H9 (cell line): ENCODE measurements around the gene PPP2R2B. TPM values are rescaled to one million over a fixed set of nuclear protein-coding genes. Genes with fewer than 3 reads are reported as not detected.

Experiments
- DNase-seq: peaks from one replicate; pipeline ENCODE4 v3.0.0-alpha.2; 2017
- H2AFZ ChIP-seq: one replicate; pipeline ENCODE4 v1.6.1; 2013; ENCODE audit warnings: mild to moderate bottlenecking, low read length, control low read depth, moderate library complexity
- H2AK5ac ChIP-seq: 2 replicates; pipeline ENCODE4 v1.6.1; 2013; ENCODE audit warnings: low read length, control low read depth, mixed read lengths; ENCODE audit not compliant: insufficient read length
- H2BK120ac ChIP-seq: one replicate; pipeline ENCODE4 v1.6.1; 2013; ENCODE audit warnings: low read depth, mild to moderate bottlenecking, low read length, control low read depth, inconsistent platforms; ENCODE audit not compliant: poor library complexity, severe bottlenecking
- H2BK12ac ChIP-seq: 2 replicates; pipeline ENCODE4 v1.6.1; 2013; ENCODE audit warnings: low read length, control low read depth, mixed read lengths, low read depth; ENCODE audit not compliant: insufficient read length
- H2BK15ac ChIP-seq: 2 replicates; pipeline ENCODE4 v1.6.1; 2013; ENCODE audit warnings: low read depth, low read length, control low read depth
- H2BK20ac ChIP-seq: one replicate; pipeline ENCODE4 v1.6.1; 2013; ENCODE audit warnings: low read depth, mild to moderate bottlenecking, low read length, control low read depth, inconsistent platforms; ENCODE audit not compliant: poor library complexity, severe bottlenecking
- H2BK5ac ChIP-seq: 2 replicates; pipeline ENCODE4 v1.6.1; 2013; ENCODE audit warnings: low read length, control low read depth, mixed read lengths; ENCODE audit not compliant: insufficient read length
- H3K14ac ChIP-seq: 2 replicates; pipeline ENCODE4 v1.6.1; 2013; ENCODE audit warnings: low read length, control low read depth; ENCODE audit not compliant: insufficient read depth
- H3K18ac ChIP-seq: 2 replicates; pipeline ENCODE4 v1.6.1; 2013; ENCODE audit warnings: low read depth, mild to moderate bottlenecking, mixed read lengths, low read length, control low read depth; ENCODE audit not compliant: insufficient read length
- H3K23ac ChIP-seq: 2 replicates; pipeline ENCODE4 v1.6.1; 2013; ENCODE audit warnings: low read length, control low read depth, mixed read lengths, low read depth; ENCODE audit not compliant: insufficient read length
- H3K23me2 ChIP-seq: 2 replicates; pipeline ENCODE4 v1.6.1; 2013; ENCODE audit warnings: low read depth, mild to moderate bottlenecking, mixed read lengths, low read length, control low read depth; ENCODE audit not compliant: insufficient read length, poor library complexity, severe bottlenecking
- H3K27ac ChIP-seq: 2 replicates; pipeline ENCODE4 v1.5.1; 2013; ENCODE audit warnings: low read length, control low read depth, mixed read lengths, low read depth; ENCODE audit not compliant: insufficient read length
- H3K27me3 ChIP-seq: 2 replicates; pipeline ENCODE4 v1.6.1; 2013; ENCODE audit warnings: low read length, control low read depth, inconsistent platforms; ENCODE audit not compliant: insufficient read depth
- H3K4ac ChIP-seq: 2 replicates; pipeline ENCODE4 v1.6.1; 2013; ENCODE audit warnings: low read depth, mild to moderate bottlenecking, control low read depth, inconsistent platforms, low read length, moderate library complexity
- H3K4me1 ChIP-seq: 2 replicates; pipeline ENCODE4 v1.6.1; 2013; ENCODE audit warnings: low read length, control low read depth, inconsistent platforms; ENCODE audit not compliant: insufficient read depth
- H3K4me2 ChIP-seq: 2 replicates; pipeline ENCODE4 v1.6.1; 2013; ENCODE audit warnings: low read length, control low read depth, mixed read lengths; ENCODE audit not compliant: insufficient read length, insufficient read depth
- H3K56ac ChIP-seq: 2 replicates; pipeline ENCODE4 v1.6.1; 2013; ENCODE audit warnings: low read depth, mild to moderate bottlenecking, mixed read lengths, low read length, control low read depth; ENCODE audit not compliant: insufficient read length
- H3K79me1 ChIP-seq: 2 replicates; pipeline ENCODE4 v1.6.1; 2013; ENCODE audit warnings: low read depth, mild to moderate bottlenecking, moderate library complexity, low read length, control low read depth, inconsistent platforms; ENCODE audit not compliant: insufficient read depth, poor library complexity, severe bottlenecking
- H3K79me2 ChIP-seq: 2 replicates; pipeline ENCODE4 v1.6.1; 2013; ENCODE audit warnings: low read length, control low read depth, inconsistent platforms; ENCODE audit not compliant: insufficient read depth
- H3K9ac ChIP-seq: 2 replicates; pipeline ENCODE4 v1.6.1; 2013; ENCODE audit warnings: low read length, control low read depth, mixed read lengths; ENCODE audit not compliant: insufficient read length; ENCODE audit errors: extremely low read depth
- H3K9me3 ChIP-seq: one replicate; pipeline ENCODE4 v1.6.1; 2013; ENCODE audit warnings: low read depth, low read length, inconsistent platforms; ENCODE audit not compliant: control insufficient read depth
- H3T11ph ChIP-seq: one replicate; pipeline ENCODE4 v1.6.1; 2013; ENCODE audit warnings: mild to moderate bottlenecking, low read length, control low read depth, inconsistent platforms
- H4K20me1 ChIP-seq: one replicate; pipeline ENCODE4 v1.6.1; 2013; ENCODE audit not compliant: control insufficient read depth, insufficient read length, insufficient read depth
- H4K5ac ChIP-seq: 2 replicates; pipeline ENCODE4 v1.6.1; 2013; ENCODE audit warnings: low read depth, mild to moderate bottlenecking, mixed read lengths, low read length, control low read depth; ENCODE audit not compliant: insufficient read length
- H4K8ac ChIP-seq: replicated peaks from 2 replicates; pipeline ENCODE4 v1.6.1; 2013; ENCODE audit warnings: low read length, control low read depth, mixed read lengths, low read depth; ENCODE audit not compliant: insufficient read length
- H4K91ac ChIP-seq: 2 replicates; pipeline ENCODE4 v1.6.1; 2013; ENCODE audit warnings: low read depth, mild to moderate bottlenecking, moderate library complexity, mixed read lengths, low read length, control low read depth; ENCODE audit not compliant: insufficient read length
- H3K27ac Mint-ChIP-seq, 3 experiments: 2 replicates in 2 of 3; 3 replicates in 1 of 3; pipeline ENCODE4 v1.8.0; 2020 to 2021; ENCODE audit warnings: mixed read lengths in 3 of 3, mild to moderate bottlenecking in 1 of 3, moderate library complexity in 1 of 3
- H3K27me3 Mint-ChIP-seq: 2 replicates; pipeline ENCODE4 v1.8.0; 2021; ENCODE audit warnings: low read depth, mild to moderate bottlenecking, moderate library complexity, mixed read lengths
- H3K36me3 Mint-ChIP-seq, 3 experiments: 2 replicates in 2 of 3; 3 replicates in 1 of 3; pipeline ENCODE4 v1.8.0; 2020 to 2021; ENCODE audit warnings: low read depth in 3 of 3, mixed read lengths in 3 of 3; ENCODE audit not compliant: insufficient read depth in 1 of 3
- H3K4me1 Mint-ChIP-seq, 2 experiments: 2 replicates each; pipeline ENCODE4 v1.8.0; 2020; ENCODE audit warnings: mixed read lengths in 2 of 2
- H3K4me3 Mint-ChIP-seq, 2 experiments: 2 replicates in 1 of 2; 3 replicates in 1 of 2; pipeline ENCODE4 v1.8.0; 2020 to 2021; ENCODE audit warnings: mild to moderate bottlenecking in 2 of 2, mixed read lengths in 2 of 2, moderate library complexity in 1 of 2
- H3K9me3 Mint-ChIP-seq, 2 experiments: 2 replicates in 1 of 2; 3 replicates in 1 of 2; pipeline ENCODE4 v1.8.0; 2020; ENCODE audit warnings: mild to moderate bottlenecking in 2 of 2, mixed read lengths in 2 of 2, moderate library complexity in 1 of 2
- CTCF ChIP-seq: fragments of 200-600 bp; sonication (generic); conservative IDR thresholded peaks from 3 replicates; pipeline ENCODE4 v1.8.0; 2021; ENCODE audit warnings: antibody characterized with exemption, mild to moderate bottlenecking
- WGBS: extraction: QIAGEN DNeasy Blood & Tissue Kit; methylation state at CpG from one replicate; pipeline ENCODE4 v1.1.7; 2013; ENCODE audit warnings: missing lambda C conversion rate, low lambda C conversion rate, mixed read lengths; ENCODE audit not compliant: insufficient read length; ENCODE audit errors: extremely low coverage; 5-methylcytosine and 5-hydroxymethylcytosine counted together
- total RNA-seq: library from RNA; stranded (reverse); gene quantifications from 2 replicates; pipeline ENCODE4 v1.2.1, GENCODE V29; 2021

The PPP2R2B gene
- total RNA-seq, 1 experiment from 2014 or later = 14.3 TPM

GRCh38 chr5:146793709-146794108 is 84.8 kb downstream of the PPP2R2B start:
- H3K79me1 ChIP-seq = no peaks in the 10 kb centered on the region
- no peaks in the 10 kb centered on the region for H3K27me3 ChIP-seq
- H2BK5ac ChIP-seq = no peak overlapping the region
- no peak overlapping the region for H3K56ac ChIP-seq
- H3K27ac Mint-ChIP-seq = no peak overlapping the region
- H2BK12ac ChIP-seq = no peak overlapping the region
- peaks cover 20% of the 10 kb centered on the region for H3K4me1 ChIP-seq
- H2BK120ac ChIP-seq = no peak overlapping the region
- no peak overlapping the region for H3K4me3 Mint-ChIP-seq
- WGBS = no CpG with 5 or more reads among the region's 1 CpG
- no peak overlapping the region for H3K27ac ChIP-seq
- no peaks in the 10 kb centered on the region for H3K9me3 ChIP-seq
- H4K8ac ChIP-seq = no peak overlapping the region
- H4K91ac ChIP-seq = no peak overlapping the region
- H2BK20ac ChIP-seq = no peak overlapping the region
- H3T11ph ChIP-seq = no peak overlapping the region
- no peak overlapping the region for H3K4me2 ChIP-seq
- no peaks in the 10 kb centered on the region for H3K9me3 Mint-ChIP-seq
- no peaks in the 10 kb centered on the region for H4K20me1 ChIP-seq
- H2BK15ac ChIP-seq = no peak overlapping the region
- DNase-seq = no peak
- H3K23ac ChIP-seq = no peak overlapping the region
- H3K9ac ChIP-seq = no peak overlapping the region
- no peaks in the 10 kb centered on the region for H3K79me2 ChIP-seq
- TF ChIP-seq CTCF = no peak
- no peak overlapping the region for H3K18ac ChIP-seq
- no peaks in the 10 kb centered on the region for H3K36me3 Mint-ChIP-seq
- H3K4ac ChIP-seq = no peak overlapping the region
- no peak overlapping the region for H2AFZ ChIP-seq
- no peak overlapping the region for H4K5ac ChIP-seq
- H3K4me1 Mint-ChIP-seq = peaks cover 73 to 74% of the 10 kb centered on the region in 2 experiments
- no peaks in the 10 kb centered on the region; the same call in 1 of the 2 replicates for H3K27me3 Mint-ChIP-seq
- H3K14ac ChIP-seq = no peak overlapping the region
- H3K23me2 ChIP-seq = peaks cover 2% of the 10 kb centered on the region
- H2AK5ac ChIP-seq = no peak overlapping the region
